ENCODE measurements around the gene NFKBIL1. TPM values are rescaled to one million over a fixed set of nuclear protein-coding genes. Genes with fewer than 3 reads are reported as not detected.
A peak's percentile ranks its signal among the peaks of the same experiment; 100 is the strongest.
"Not testable (repeated sequence)": the region's sequence is repeated elsewhere in the genome, so short reads cannot be mapped to it uniquely, and the experiment has no call there.

Gene NFKBIL1
- total and polyA plus RNA-seq, 7 experiments from 2014 or later, result 8.7 to 17.2 (median 11.6) TPM

DNA sequence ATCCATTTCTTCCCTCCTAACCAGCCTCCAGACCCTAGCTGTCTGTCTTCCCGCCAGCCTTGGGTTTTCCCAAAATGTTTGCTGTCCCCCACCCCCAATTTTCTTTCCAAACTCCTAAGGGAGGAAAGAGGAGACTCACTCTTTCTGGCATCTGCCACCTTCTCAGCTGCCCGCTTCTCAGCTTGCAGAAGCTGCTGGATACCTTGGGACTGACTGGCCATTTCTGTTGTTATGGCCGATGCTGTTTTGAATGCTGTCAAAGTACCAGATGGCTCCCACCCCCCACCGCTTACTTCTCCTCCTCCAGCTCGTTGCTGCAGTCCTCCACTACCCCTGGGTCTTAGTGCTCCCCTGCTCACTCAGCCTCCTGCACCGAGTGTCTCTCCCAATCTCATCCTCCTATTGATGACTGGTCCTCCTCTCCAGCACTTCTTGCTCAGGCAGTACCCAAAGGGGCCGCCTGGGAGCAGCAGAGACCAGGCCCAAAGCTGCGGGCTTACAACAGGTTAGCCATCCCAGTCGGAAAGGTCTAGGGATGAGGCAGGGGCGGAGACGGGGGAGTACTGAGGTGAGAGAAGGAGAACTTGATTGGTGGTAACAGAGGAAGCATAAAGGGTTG, 960 bp upstream of the NFKBIL1 start, which contains the start of gene ATP6V1G2:
Gene ATP6V1G2 (minus strand): TSS at position 270 of the 619 bp plus-strand sequence. CDS start 49 bp downstream, at position 221.
- Histone ChIP-seq H3K36me3 (ENCODE audit: control insufficient read depth in 2 of 3, insufficient read depth in 3 of 3, low read length in 3 of 3) (no peaks in the 10 kb centered on the region), H3K9me3 (ENCODE audit: control insufficient read depth in 2 of 3, low read length in 3 of 3) (no peaks in the 10 kb centered on the region), H3K4me1 (ENCODE audit: control insufficient read depth in 2 of 2, insufficient read depth in 2 of 2, low read length in 2 of 2) (peaks cover 23 to 31% of the 10 kb centered on the region in 2 donors), H3K4me3 (ENCODE audit: low read length) (peak within 1 kb of the TSS; percentile 68), H3K27ac (ENCODE audit: low read depth, low read length) (peak within 1 kb of the TSS; percentile 89), H3K27me3 (ENCODE audit: control insufficient read depth in 2 of 2, insufficient read depth in 2 of 2, low read length in 2 of 2) (no peaks in the 10 kb centered on the region)
- peak within 1 kb of the TSS; percentile 81 to 97 (median 91) for H3K4me3 Mint-ChIP-seq
- peaks cover 0 to 3% (median 0%) of the 10 kb centered on the region in 5 donors for H3K36me3 Mint-ChIP-seq
- ATAC-seq (peak; percentile 73), DNase-seq (peak; percentile 68 to 88 (median 80))
- intact Hi-C loops (cut with micrococcal nuclease), result loop anchor here (1.0 to 10.0 kb wide), 8 partner anchors 52 to 412 kb away; partner anchors contain the start of genes ABHD16A (in 1 of the 2), EHMT2 (in 1 of the 2), LY6G6F (in 1 of the 2) and NELFE (in 1 of the 2)
- H3K9me3 Mint-ChIP-seq, result peaks cover 0 to 7% (median 0%) of the 10 kb centered on the region in 11 donors
- peaks cover 22 to 59% (median 47%) of the 10 kb centered on the region in 7 donors for H3K4me1 Mint-ChIP-seq
- POLR2A ChIA-PET, result interaction anchor here (0.9 to 53.8 kb wide), 4 partner anchors 12 to 150 kb away, joined by 3 to 3078 read pairs (median 6); partner anchors contain the start of genes AIF1, LST1, LTA and LTB
- CTCF ChIA-PET, result interaction anchor here (0.5 to 13.5 kb wide), 8 partner anchors 11 to 287 kb away, joined by 3 to 501 read pairs (median 4); partner anchors contain the start of genes LST1, LTB, NCR3 and TNF
- peak within 1 kb of the TSS; percentile 78 to 98 (median 95) for H3K27ac Mint-ChIP-seq
- H3K27me3 Mint-ChIP-seq, result no peaks in the 10 kb centered on the region

DNA sequence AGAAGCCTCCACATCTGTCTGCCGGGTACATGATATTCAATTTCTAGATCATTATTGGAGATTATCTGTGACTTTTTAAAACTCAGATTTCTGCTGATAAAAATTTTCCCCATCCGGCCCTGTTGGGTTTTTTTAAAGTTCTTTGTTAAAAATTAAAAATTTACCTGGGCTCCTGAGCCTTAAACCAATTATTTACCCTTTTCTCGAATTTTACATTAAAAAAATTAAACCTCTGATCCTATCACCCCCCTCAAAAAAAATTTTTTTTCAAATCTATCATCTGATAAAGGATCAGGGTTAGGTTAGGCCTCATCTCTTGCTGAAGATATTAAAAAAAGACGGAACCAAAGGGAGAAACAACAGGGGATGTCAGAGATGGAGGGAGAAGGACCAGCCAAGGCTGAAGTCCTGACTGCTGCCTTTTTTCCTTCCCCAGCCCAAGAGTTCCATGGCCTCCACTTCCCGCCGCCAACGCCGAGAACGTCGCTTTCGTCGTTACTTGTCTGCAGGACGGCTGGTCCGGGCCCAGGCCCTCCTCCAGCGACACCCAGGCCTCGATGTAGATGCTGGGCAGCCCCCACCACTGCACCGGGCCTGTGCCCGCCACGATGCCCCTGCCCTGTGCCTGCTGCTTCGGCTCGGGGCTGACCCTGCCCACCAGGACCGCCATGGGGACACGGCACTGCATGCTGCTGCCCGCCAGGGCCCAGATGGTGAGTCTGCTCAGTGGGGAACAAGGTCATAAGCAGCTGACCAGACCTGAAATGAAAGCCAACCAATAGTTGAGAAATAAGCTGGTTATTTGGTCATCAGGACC, 527 bp downstream of the NFKBIL1 start:
- no peak for ATAC-seq
- intact Hi-C loops (cut with micrococcal nuclease), result loop anchor here (1.0 to 10.0 kb wide), 12 partner anchors 24 to 411 kb away; partner anchors contain the start of genes BAG6 (in 2 of the 2), PRRC2A (in 2 of the 2), ABHD16A (in 1 of the 2) and EHMT2 (in 1 of the 2)
- DNase-seq, result no peak
- ChIA-PET CTCF (interaction anchor here (1.0 to 13.5 kb wide), 6 partner anchors 12 to 282 kb away, joined by 3 to 501 read pairs (median 6); partner anchors contain the start of genes LST1, LTB, NCR3 and TNF), POLR2A (interaction anchor here (0.6 to 53.8 kb wide), 10 partner anchors 9 to 1424 kb away, joined by 3 to 3078 read pairs (median 4); partner anchors contain the start of genes AIF1, LSM2, LST1 and LTA)
- Histone ChIP-seq H3K36me3 (ENCODE audit: control insufficient read depth in 2 of 3, insufficient read depth in 3 of 3, low read length in 3 of 3) (no peaks in the 10 kb centered on the region), H3K4me3 (ENCODE audit: low read length) (peak overlapping the region; percentile 68), H3K9me3 (ENCODE audit: control insufficient read depth in 2 of 3, low read length in 3 of 3) (no peaks in the 10 kb centered on the region), H3K27me3 (ENCODE audit: control insufficient read depth in 2 of 2, insufficient read depth in 2 of 2, low read length in 2 of 2) (no peaks in the 10 kb centered on the region), H3K27ac (ENCODE audit: low read depth, low read length) (peak overlapping the region; percentile 89), H3K4me1 (ENCODE audit: control insufficient read depth in 2 of 2, insufficient read depth in 2 of 2, low read length in 2 of 2) (peaks cover 16 to 25% of the 10 kb centered on the region in 2 donors)
- peaks cover 0 to 1% (median 0%) of the 10 kb centered on the region in 11 donors for H3K9me3 Mint-ChIP-seq
- no peaks in the 10 kb centered on the region for H3K27me3 Mint-ChIP-seq
- peak overlapping the region; percentile 78 to 98 (median 95) for H3K27ac Mint-ChIP-seq
- peaks cover 22 to 49% (median 43%) of the 10 kb centered on the region in 7 donors for H3K4me1 Mint-ChIP-seq
- H3K4me3 Mint-ChIP-seq, result peak overlapping the region; percentile 81 to 97 (median 91)
- H3K36me3 Mint-ChIP-seq, result peaks cover 0 to 5% (median 0%) of the 10 kb centered on the region in 5 donors

DNA sequence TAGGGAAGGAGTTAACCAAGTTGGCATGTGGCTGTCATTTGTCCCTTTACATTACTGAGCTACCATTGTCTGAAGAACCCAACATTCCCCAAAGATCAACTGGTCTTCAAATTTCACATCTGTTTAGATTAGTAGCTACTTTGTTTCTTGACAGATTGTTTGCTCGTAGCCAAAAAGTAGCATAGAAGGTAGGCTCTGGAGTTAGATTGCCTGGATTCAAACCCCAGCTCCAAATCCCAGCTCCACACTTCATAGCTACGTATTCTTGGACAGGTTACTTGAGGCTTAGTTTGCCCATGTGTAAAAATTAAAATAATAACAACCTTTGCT, 1.1 kb downstream of the NFKBIL1 start:
- Histone ChIP-seq H3K9me3 (ENCODE audit: control insufficient read depth in 2 of 3, low read length in 3 of 3) (no peaks in the 10 kb centered on the region), H3K27ac (ENCODE audit: low read depth, low read length) (peak overlapping the region; percentile 89), H3K4me1 (ENCODE audit: control insufficient read depth in 2 of 2, insufficient read depth in 2 of 2, low read length in 2 of 2) (peaks cover 16 to 21% of the 10 kb centered on the region in 2 donors), H3K27me3 (ENCODE audit: control insufficient read depth in 2 of 2, insufficient read depth in 2 of 2, low read length in 2 of 2) (no peaks in the 10 kb centered on the region), H3K36me3 (ENCODE audit: control insufficient read depth in 2 of 3, insufficient read depth in 3 of 3, low read length in 3 of 3) (no peaks in the 10 kb centered on the region), H3K4me3 (ENCODE audit: low read length) (no peak overlapping the region)
- ChIA-PET CTCF (interaction anchor here (0.5 to 13.5 kb wide), 6 partner anchors 21 to 282 kb away, joined by 3 to 501 read pairs (median 6); partner anchors contain the start of genes LST1, LTB, NCR3 and TNF), POLR2A (interaction anchor here (0.8 to 53.8 kb wide), 6 partner anchors 9 to 278 kb away, joined by 3 to 3078 read pairs (median 3); partner anchors contain the start of genes AIF1, LST1, LTA and LTB)
- peaks cover 0 to 1% (median 0%) of the 10 kb centered on the region in 11 donors for H3K9me3 Mint-ChIP-seq
- ATAC-seq, result no peak
- no peaks in the 10 kb centered on the region for H3K27me3 Mint-ChIP-seq
- peak overlapping the region; percentile 25 to 97 (median 78) for H3K27ac Mint-ChIP-seq
- H3K4me3 Mint-ChIP-seq, result peak overlapping the region in 5 of 10 donors; percentile 19 to 95 (median 81)
- intact Hi-C loops (cut with micrococcal nuclease), result loop anchor here in 1 of 2 donors (10.0 kb wide), 1 partner anchor 156 kb away; the partner anchor contains the start of genes ABHD16A and LY6G6F
- peaks cover 0 to 6% (median 0%) of the 10 kb centered on the region in 5 donors for H3K36me3 Mint-ChIP-seq
- H3K4me1 Mint-ChIP-seq, result peaks cover 22 to 45% (median 39%) of the 10 kb centered on the region in 7 donors
- no peak for DNase-seq

DNA sequence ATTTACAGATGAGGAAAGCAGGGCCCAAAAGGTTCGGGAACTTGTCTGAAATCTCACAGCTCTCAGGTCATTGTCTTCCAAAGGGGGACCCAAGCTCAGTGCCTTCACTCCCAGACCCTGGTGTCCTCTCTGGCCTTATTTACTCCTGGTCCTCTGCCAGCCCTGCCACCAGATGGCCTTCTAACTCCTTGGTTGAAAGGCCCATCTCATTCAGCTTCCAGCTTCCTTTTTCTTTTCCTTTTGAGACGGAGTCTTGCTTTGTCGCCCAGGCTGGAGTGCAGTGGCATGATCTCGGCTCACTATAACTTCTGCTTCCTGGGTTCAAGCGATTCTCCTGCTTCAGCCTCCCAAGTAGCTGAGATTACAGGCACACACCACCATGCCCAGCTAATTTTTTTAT, 4.0 kb downstream of the NFKBIL1 start:
- Mint-ChIP-seq H3K4me3 (peak overlapping the region in 3 of 10 donors; percentile 17 to 56 (median 44)), H3K4me1 (peaks cover 20 to 48% (median 45%) of the 10 kb centered on the region in 7 donors), H3K27ac (peak overlapping the region in 8 of 9 donors; percentile 36 to 86 (median 66))
- H3K36me3 ChIP-seq (ENCODE audit: control insufficient read depth in 2 of 3, insufficient read depth in 3 of 3, low read length in 3 of 3); H3K27me3 ChIP-seq (ENCODE audit: control insufficient read depth in 2 of 2, insufficient read depth in 2 of 2, low read length in 2 of 2); H3K9me3 Mint-ChIP-seq; H3K9me3 ChIP-seq (ENCODE audit: control insufficient read depth in 2 of 3, low read length in 3 of 3); H3K36me3 Mint-ChIP-seq; H3K4me3 ChIP-seq (ENCODE audit: low read length); H3K27me3 Mint-ChIP-seq; H3K27ac ChIP-seq (ENCODE audit: low read depth, low read length): not testable (repeated sequence)
- CTCF ChIA-PET, result interaction anchor here (0.6 to 13.5 kb wide), 19 partner anchors 9 to 279 kb away, joined by 3 to 501 read pairs (median 5); partner anchors contain the start of genes BAG6, DDX39B, LST1 and LTB
- POLR2A ChIA-PET, result interaction anchor here (1.2 to 53.8 kb wide), 7 partner anchors 8 to 279 kb away, joined by 5 to 3078 read pairs (median 7); partner anchors contain the start of genes ABHD16A, AIF1, BAG6 and DDX39B
- peak in 8 of 9 donors; percentile 52 to 71 (median 60) for DNase-seq
- ATAC-seq, result peak; percentile 44
- H3K4me1 ChIP-seq (ENCODE audit: control insufficient read depth in 2 of 2, insufficient read depth in 2 of 2, low read length in 2 of 2), result peaks cover 20 to 24% of the 10 kb centered on the region in 2 donors
- intact Hi-C loops (cut with micrococcal nuclease), result loop anchor here (1.0 kb wide), 3 partner anchors 21 to 47 kb away; partner anchors contain the start of gene LTA (in 1 of the 2)

DNA sequence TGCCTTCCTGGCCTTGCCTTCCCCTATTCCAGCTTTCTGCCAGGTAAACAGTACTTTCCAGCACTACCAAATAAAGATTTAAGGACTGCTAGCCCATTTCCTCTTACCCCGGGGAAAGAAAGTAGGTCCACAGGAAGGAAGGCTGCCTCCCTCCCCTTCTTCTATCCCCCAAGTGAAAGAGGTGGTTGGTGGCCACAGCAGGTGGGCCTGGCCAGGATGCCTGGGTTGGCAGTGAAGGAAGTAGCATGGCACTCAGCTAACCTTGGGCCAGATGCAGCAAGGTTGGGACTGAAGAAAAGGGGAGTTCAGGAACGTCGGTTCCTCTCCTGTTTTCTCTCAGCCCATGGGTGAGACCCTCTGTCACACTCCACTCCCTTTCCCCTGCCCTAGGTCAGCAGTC, 8.9 kb downstream of the NFKBIL1 start:
- H3K27me3 ChIP-seq (ENCODE audit: control insufficient read depth in 2 of 2, insufficient read depth in 2 of 2, low read length in 2 of 2), result no peaks in the 10 kb centered on the region
- Mint-ChIP-seq H3K4me1 (peaks cover 36 to 59% (median 52%) of the 10 kb centered on the region in 7 donors), H3K9me3 (no peaks in the 10 kb centered on the region), H3K36me3 (peaks cover 5 to 37% (median 8%) of the 10 kb centered on the region in 5 donors), H3K27ac (peak overlapping the region in 2 of 9 donors; percentile 12 to 21), H3K27me3 (peaks cover 0 to 2% (median 0%) of the 10 kb centered on the region in 5 donors), H3K4me3 (no peak overlapping the region)
- intact Hi-C loops (cut with micrococcal nuclease), result no loop called here
- no peaks in the 10 kb centered on the region for H3K9me3 ChIP-seq (ENCODE audit: control insufficient read depth in 2 of 3, low read length in 3 of 3)
- no peak overlapping the region for H3K27ac ChIP-seq (ENCODE audit: low read depth, low read length)
- H3K36me3 ChIP-seq (ENCODE audit: control insufficient read depth in 2 of 3, insufficient read depth in 3 of 3, low read length in 3 of 3), result no peaks in the 10 kb centered on the region
- peaks cover 43 to 50% of the 10 kb centered on the region in 2 donors for H3K4me1 ChIP-seq (ENCODE audit: control insufficient read depth in 2 of 2, insufficient read depth in 2 of 2, low read length in 2 of 2)
- DNase-seq (no peak), ATAC-seq (no peak)
- CTCF ChIA-PET, result interaction anchor here (0.7 to 13.5 kb wide), 3 partner anchors 24 to 41 kb away, joined by 3 to 298 read pairs (median 57); partner anchors contain the start of genes LST1, LTB, NCR3 and TNF
- H3K4me3 ChIP-seq (ENCODE audit: low read length), result no peak overlapping the region
- POLR2A ChIA-PET, result interaction anchor here (0.6 to 53.8 kb wide), 5 partner anchors 9 to 96 kb away, joined by 3 to 3078 read pairs (median 5); partner anchors contain the start of genes AIF1, BAG6, LST1 and LTA

All from naive thymus-derived CD4-positive, alpha-beta T cell (primary cell).